ENCODE data around the gene RNF146.
"Not testable (repeated sequence)": the region's sequence is repeated elsewhere in the genome, so short reads cannot be mapped to it uniquely, and the experiment has no call there.

RNF146 gene

GRCh38 chr6:127328043-127328609 lies 61.5 kb downstream of the RNF146 start:
- H3K4me2 ChIP-seq (ENCODE audit: low read depth, low read length, poor library complexity, severe bottlenecking) = no peak overlapping the region
- no peaks in the 10 kb centered on the region for H3F3A ChIP-seq (ENCODE audit: low read depth)
- no peak overlapping the region for H2AFZ ChIP-seq (ENCODE audit: low read length)
- peaks cover 10% of the 10 kb centered on the region for H3K79me2 ChIP-seq (ENCODE audit: insufficient read depth, low read length)
- no peaks in the 10 kb centered on the region for H4K20me1 ChIP-seq (ENCODE audit: insufficient read depth, low read length, poor library complexity, severe bottlenecking)
- no peaks in the 10 kb centered on the region for H3K9me2 ChIP-seq (replicated peaks; ENCODE audit: low read depth, low read length)
- H3K4me1 ChIP-seq (ENCODE audit: insufficient read depth, low read length, poor library complexity, severe bottlenecking) = no peaks in the 10 kb centered on the region
- no peak overlapping the region for H3K4me3 ChIP-seq (ENCODE audit: low read length, poor library complexity, severe bottlenecking)
- H3K9me3 ChIP-seq (ENCODE audit: insufficient read depth, low read depth, low read length) = no peaks in the 10 kb centered on the region
- H3K36me3 ChIP-seq (ENCODE audit: insufficient read depth, low read length) = peaks cover 29% of the 10 kb centered on the region
- TF ChIP-seq EZH2phosphoT487 (IDR thresholded peaks at IDR 0.05; ENCODE audit: borderline replicate concordance) (no peak), CTCF (conservative IDR thresholded peaks at IDR 0.05; ENCODE audit: low read length) (no peak)
- no peak overlapping the region for H3K9ac ChIP-seq (ENCODE audit: low read depth, low read length, poor library complexity, severe bottlenecking)
- H3K27me3 ChIP-seq (ENCODE audit: insufficient read depth, low read length, poor library complexity, severe bottlenecking) = no peaks in the 10 kb centered on the region

- H3K4me1 ChIP-seq (ENCODE audit: insufficient read depth, low read length, poor library complexity, severe bottlenecking); H4K20me1 ChIP-seq (ENCODE audit: insufficient read depth, low read length, poor library complexity, severe bottlenecking); H3F3A ChIP-seq (ENCODE audit: low read depth); H3K9me2 ChIP-seq (replicated peaks; ENCODE audit: low read depth, low read length); H3K9me3 ChIP-seq (ENCODE audit: insufficient read depth, low read depth, low read length); H2AFZ ChIP-seq (ENCODE audit: low read length); H3K4me2 ChIP-seq (ENCODE audit: low read depth, low read length, poor library complexity, severe bottlenecking); H3K9ac ChIP-seq (ENCODE audit: low read depth, low read length, poor library complexity, severe bottlenecking); H3K4me3 ChIP-seq (ENCODE audit: low read length, poor library complexity, severe bottlenecking); H3K27me3 ChIP-seq (ENCODE audit: insufficient read depth, low read length, poor library complexity, severe bottlenecking): not testable (repeated sequence)
- peaks cover 12% of the 10 kb centered on the region for H3K36me3 ChIP-seq (ENCODE audit: insufficient read depth, low read length)
- peaks cover 39% of the 10 kb centered on the region for H3K79me2 ChIP-seq (ENCODE audit: insufficient read depth, low read length)
Observed at GRCh38 chr6:127331256-127331655, 64.6 kb downstream of the RNF146 start.

GRCh38 chr6:127332383-127332961 lies 65.8 kb downstream of the RNF146 start:
- H3F3A ChIP-seq (ENCODE audit: low read depth) = no peaks in the 10 kb centered on the region

More at GRCh38 chr6:127332383-127332961, 65.8 kb downstream of the RNF146 start:
- H4K20me1 ChIP-seq (ENCODE audit: insufficient read depth, low read length, poor library complexity, severe bottlenecking) = peaks cover 15% of the 10 kb centered on the region
- H3K36me3 ChIP-seq (ENCODE audit: insufficient read depth, low read length) = peaks cover 4% of the 10 kb centered on the region
- H3K9me2 ChIP-seq (replicated peaks; ENCODE audit: low read depth, low read length) = no peaks in the 10 kb centered on the region
- H3K4me3 ChIP-seq (ENCODE audit: low read length, poor library complexity, severe bottlenecking) = no peak overlapping the region
- no peak overlapping the region for H3K4me2 ChIP-seq (ENCODE audit: low read depth, low read length, poor library complexity, severe bottlenecking)
- H3K4me1 ChIP-seq (ENCODE audit: insufficient read depth, low read length, poor library complexity, severe bottlenecking) = peaks cover 11% of the 10 kb centered on the region
- TF ChIP-seq CTCF (conservative IDR thresholded peaks at IDR 0.05; ENCODE audit: low read length) = no peak
- TF ChIP-seq EZH2phosphoT487 (IDR thresholded peaks at IDR 0.05; ENCODE audit: borderline replicate concordance) = no peak
- no peak overlapping the region for H3K9ac ChIP-seq (ENCODE audit: low read depth, low read length, poor library complexity, severe bottlenecking)
- peaks cover 51% of the 10 kb centered on the region for H3K79me2 ChIP-seq (ENCODE audit: insufficient read depth, low read length)
- no peak overlapping the region for H2AFZ ChIP-seq (ENCODE audit: low read length)
- H3K9me3 ChIP-seq (ENCODE audit: insufficient read depth, low read depth, low read length) = no peaks in the 10 kb centered on the region
- no peaks in the 10 kb centered on the region for H3K27me3 ChIP-seq (ENCODE audit: insufficient read depth, low read length, poor library complexity, severe bottlenecking)

All from Loucy (cell line).